Mesenchymal stem cell (in vitro differentiated cells and primary cell): ENCODE results near the gene STRA8.

Source experiments
- DNase-seq: peaks from one replicate; pipeline ENCODE4 v3.0.0-alpha.2; 2013
- H2AFZ ChIP-seq: one replicate; pipeline ENCODE4 v1.6.1; 2013; ENCODE audit warnings: low read depth, mild to moderate bottlenecking, control low read depth, inconsistent platforms, low read length, moderate library complexity
- H2AK5ac ChIP-seq: 2 replicates; pipeline ENCODE4 v1.6.1; 2013; ENCODE audit warnings: low read length, moderate library complexity, mild to moderate bottlenecking, inconsistent platforms; ENCODE audit not compliant: severe bottlenecking
- H2BK120ac ChIP-seq: one replicate; pipeline ENCODE4 v1.6.1; 2013; ENCODE audit warnings: low read depth, mild to moderate bottlenecking, inconsistent platforms, low read length, moderate library complexity
- H2BK12ac ChIP-seq, 2 experiments: one replicate each; pipeline ENCODE4 v1.6.1; 2013; ENCODE audit warnings: inconsistent platforms in 2 of 2, low read length in 2 of 2, mild to moderate bottlenecking in 2 of 2, moderate library complexity in 2 of 2, control low read depth in 1 of 2
- H2BK15ac ChIP-seq: one replicate; pipeline ENCODE4 v1.6.1; 2013; ENCODE audit warnings: mild to moderate bottlenecking, low read depth, inconsistent platforms; ENCODE audit not compliant: poor library complexity, severe bottlenecking
- H2BK5ac ChIP-seq: 2 replicates; pipeline ENCODE4 v1.6.1; 2013; ENCODE audit warnings: low read depth, mild to moderate bottlenecking, low read length, control low read depth, inconsistent platforms; ENCODE audit not compliant: poor library complexity, severe bottlenecking
- H3K14ac ChIP-seq, 2 experiments: one replicate each; pipeline ENCODE4 v1.6.1; 2013; ENCODE audit warnings: inconsistent platforms in 2 of 2, low read length in 2 of 2, control low read depth in 1 of 2, mild to moderate bottlenecking in 1 of 2, moderate library complexity in 1 of 2
- H3K18ac ChIP-seq, 2 experiments: one replicate each; pipeline ENCODE4 v1.6.1; 2013; ENCODE audit warnings: inconsistent platforms in 2 of 2, low read length in 2 of 2, control low read depth in 1 of 2, low read depth in 1 of 2, mild to moderate bottlenecking in 1 of 2
- H3K23ac ChIP-seq, 2 experiments: one replicate each; pipeline ENCODE4 v1.6.1; 2013; ENCODE audit warnings: inconsistent platforms in 2 of 2, low read length in 2 of 2, mild to moderate bottlenecking in 2 of 2, moderate library complexity in 2 of 2, control low read depth in 1 of 2
- H3K27ac ChIP-seq: 2 replicates; pipeline ENCODE4 v1.5.1; 2013; ENCODE audit warnings: mild to moderate bottlenecking, moderate library complexity, low read length, control low read depth, inconsistent platforms; ENCODE audit not compliant: poor library complexity, severe bottlenecking
- H3K27me3 ChIP-seq, 2 experiments: 2 replicates each; pipeline versions ENCODE4 v1.6.1 to v1.7.0; 2013; ENCODE audit warnings: low read length in 2 of 2, mild to moderate bottlenecking in 2 of 2, moderate library complexity in 2 of 2, control low read depth in 1 of 2, inconsistent platforms in 1 of 2; ENCODE audit not compliant: control insufficient read depth in 1 of 2, insufficient read depth in 1 of 2
- H3K36me3 ChIP-seq, 2 experiments: 2 replicates each; pipeline versions ENCODE4 v1.6.1 to v1.7.0; 2013; ENCODE audit warnings: low read length in 2 of 2, control low read depth in 1 of 2, inconsistent platforms in 1 of 2, low read depth in 1 of 2, mild to moderate bottlenecking in 1 of 2; ENCODE audit not compliant: insufficient read depth in 2 of 2, control insufficient read depth in 1 of 2
- H3K4ac ChIP-seq, 2 experiments: one replicate each; pipeline ENCODE4 v1.6.1; 2013; ENCODE audit warnings: inconsistent platforms in 2 of 2, low read length in 2 of 2, mild to moderate bottlenecking in 2 of 2, moderate library complexity in 2 of 2, control low read depth in 1 of 2, low read depth in 1 of 2
- H3K4me1 ChIP-seq: 2 replicates; pipeline ENCODE4 v1.6.1; 2013; ENCODE audit warnings: low read depth, low read length, control low read depth; ENCODE audit not compliant: control insufficient read depth, insufficient read depth
- H3K4me2 ChIP-seq: 2 replicates; pipeline ENCODE4 v1.6.1; 2013; ENCODE audit warnings: low read length, mild to moderate bottlenecking, inconsistent platforms; ENCODE audit not compliant: poor library complexity, severe bottlenecking
- H3K4me3 ChIP-seq, 2 experiments: 2 replicates each; pipeline versions ENCODE4 v1.5.1 to v1.7.0; 2013; ENCODE audit warnings: low read length in 2 of 2, mild to moderate bottlenecking in 2 of 2, control low read depth in 1 of 2, low read depth in 1 of 2; ENCODE audit not compliant: insufficient read depth in 1 of 2
- H3K79me1 ChIP-seq: replicated peaks from 2 replicates; pipeline ENCODE4 v1.6.1; 2013; ENCODE audit warnings: mild to moderate bottlenecking, control low read depth, low read length, inconsistent platforms; ENCODE audit not compliant: poor library complexity, severe bottlenecking
- H3K9ac ChIP-seq: 2 replicates; pipeline ENCODE4 v1.7.0; 2013; ENCODE audit warnings: mild to moderate bottlenecking, low read length, moderate library complexity
- H3K9me3 ChIP-seq: 2 replicates; pipeline ENCODE4 v1.7.0; 2013; ENCODE audit warnings: mild to moderate bottlenecking, low read length; ENCODE audit not compliant: control insufficient read depth
- H4K8ac ChIP-seq: one replicate; pipeline ENCODE4 v1.6.1; 2013; ENCODE audit warnings: inconsistent platforms, mild to moderate bottlenecking, low read length, moderate library complexity
- H4K91ac ChIP-seq: one replicate; pipeline ENCODE4 v1.6.1; 2013; ENCODE audit warnings: mild to moderate bottlenecking, low read length, inconsistent platforms
- WGBS: methylation state at CpG from one replicate; pipeline ENCODE4 v1.1.7; 2013; ENCODE audit warnings: mixed read lengths; 5-methylcytosine and 5-hydroxymethylcytosine counted together

Gene STRA8

GRCh38 chr7:135242096-135242684 is 8.6 kb downstream of the STRA8 start:
- H3K4me1 ChIP-seq: peaks cover 4% of the 10 kb centered on the region
- peaks cover 0 to 28% of the 10 kb centered on the region in 2 experiments for H3K27me3 ChIP-seq
- WGBS: 98% methylated on average over 4 of the region's 5 CpGs
- H3K4ac ChIP-seq: no peak overlapping the region
- no peak overlapping the region for H3K18ac ChIP-seq
- H4K91ac ChIP-seq: no peak overlapping the region
- no peak overlapping the region for H3K23ac ChIP-seq
- H3K4me2 ChIP-seq: no peak overlapping the region
- H2AFZ ChIP-seq: no peak overlapping the region
- no peak overlapping the region for H3K4me3 ChIP-seq
- H3K36me3 ChIP-seq: peaks cover 0 to 2% of the 10 kb centered on the region in 2 experiments
- no peak overlapping the region for H2BK15ac ChIP-seq
- no peak overlapping the region for H2BK5ac ChIP-seq
- no peak overlapping the region for H3K27ac ChIP-seq
- H3K14ac ChIP-seq: no peak overlapping the region
- no peak overlapping the region for H4K8ac ChIP-seq
- no peak overlapping the region for H3K9ac ChIP-seq
- H3K79me1 ChIP-seq: no peaks in the 10 kb centered on the region
- no peak overlapping the region for H2AK5ac ChIP-seq
- no peak for DNase-seq
- no peak overlapping the region for H2BK120ac ChIP-seq
- H3K9me3 ChIP-seq: no peaks in the 10 kb centered on the region
- H2BK12ac ChIP-seq: no peak overlapping the region

- Histone ChIP-seq H2BK15ac (no peak overlapping the region), H3K4me1 (peaks cover 6% of the 10 kb centered on the region), H2AFZ (no peak overlapping the region), H2BK120ac (no peak overlapping the region), H3K79me1 (no peaks in the 10 kb centered on the region), H3K18ac (no peak overlapping the region), H2BK12ac (no peak overlapping the region), H3K36me3 (peaks cover 0 to 2% of the 10 kb centered on the region in 2 experiments), H3K27me3 (peaks cover 0 to 16% of the 10 kb centered on the region in 2 experiments), H3K14ac (no peak overlapping the region), H3K4ac (no peak overlapping the region), H3K4me2 (no peak overlapping the region), H2BK5ac (no peak overlapping the region), H3K27ac (no peak overlapping the region), H4K91ac (no peak overlapping the region), H3K4me3 (no peak overlapping the region), H2AK5ac (no peak overlapping the region), H3K9ac (no peak overlapping the region), H3K23ac (no peak overlapping the region), H4K8ac (no peak overlapping the region), H3K9me3 (no peaks in the 10 kb centered on the region)
- WGBS: 93% methylated on average over 8 of the region's 9 CpGs
- DNase-seq: no peak
Measured at GRCh38 chr7:135245226-135246190, 11.9 kb downstream of the STRA8 start.

GRCh38 chr7:135246191-135246825 is 12.7 kb downstream of the STRA8 start:
- no peak overlapping the region for H4K91ac ChIP-seq
- H2AFZ ChIP-seq: no peak overlapping the region
- H3K4me3 ChIP-seq: no peak overlapping the region
- no peak overlapping the region for H3K14ac ChIP-seq
- H2BK12ac ChIP-seq: no peak overlapping the region
- H3K27ac ChIP-seq: no peak overlapping the region
- DNase-seq: no peak
- no peak overlapping the region for H4K8ac ChIP-seq
- H3K27me3 ChIP-seq: peaks cover 0 to 8% of the 10 kb centered on the region in 2 experiments
- no peak overlapping the region for H3K4me2 ChIP-seq
- H3K9me3 ChIP-seq: no peaks in the 10 kb centered on the region
- 96% methylated on average over 43 of the region's 43 CpGs for WGBS
- H2BK15ac ChIP-seq: no peak overlapping the region
- no peak overlapping the region for H3K18ac ChIP-seq
- no peak overlapping the region for H3K9ac ChIP-seq
- H3K4me1 ChIP-seq: peaks cover 6% of the 10 kb centered on the region
- no peak overlapping the region for H3K4ac ChIP-seq
- peaks cover 0 to 2% of the 10 kb centered on the region in 2 experiments for H3K36me3 ChIP-seq
- no peak overlapping the region for H2BK120ac ChIP-seq
- H3K23ac ChIP-seq: no peak overlapping the region
- no peaks in the 10 kb centered on the region for H3K79me1 ChIP-seq
- no peak overlapping the region for H2BK5ac ChIP-seq
- no peak overlapping the region for H2AK5ac ChIP-seq
